ENCODE data around the gene TRMT2A. TPM values are rescaled to one million over a fixed set of nuclear protein-coding genes. Genes with fewer than 3 reads are reported as not detected.
A peak's percentile ranks its signal among the peaks of the same experiment; 100 is the strongest.

Gene TRMT2A
- total RNA-seq, 1 donor from 2014 or later = 31.8 TPM

DNA sequence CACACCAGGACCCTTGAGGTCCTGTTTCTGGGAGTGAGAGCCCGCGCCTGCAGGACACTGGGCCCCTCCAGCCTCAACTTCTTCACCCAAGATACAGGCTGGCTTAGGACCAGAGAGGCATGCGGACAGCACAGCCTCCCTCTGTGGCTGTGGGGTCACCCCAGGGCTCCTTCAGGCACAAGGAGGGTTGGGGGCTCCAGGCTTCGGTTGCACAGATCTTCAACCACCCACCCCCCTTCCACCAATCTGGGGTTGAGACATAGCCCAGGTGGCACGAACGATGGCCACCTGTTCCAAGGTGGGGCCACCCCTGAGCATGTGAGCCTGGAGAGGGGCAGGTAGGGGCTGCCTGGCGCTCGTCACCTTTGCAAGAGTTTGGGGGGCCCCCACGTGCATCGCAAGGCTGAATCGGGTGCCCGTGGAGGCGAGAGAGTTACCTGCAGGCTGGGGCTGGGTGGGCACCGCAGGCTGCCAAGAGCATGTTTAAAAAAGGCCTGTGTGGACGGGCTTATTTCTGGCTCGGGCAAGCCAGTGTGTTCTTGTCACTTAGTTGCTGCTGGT is 15.7 kb upstream of the TRMT2A start:
- no peak for ATAC-seq

- peak; percentile 3 for ATAC-seq
Measured at GRCh38 chr22:20131859-20132685, 15.0 kb upstream of the TRMT2A start.

GRCh38 chr22:20131597-20131858 is 14.5 kb upstream of the TRMT2A start, which contains the start of gene ZDHHC8:
Gene ZDHHC8 (plus strand): TSS chr22:20131804. CDS start chr22:20131948, 144 bp downstream.
- peak; percentile 17 for ATAC-seq

- ATAC-seq = peak; percentile 53
Measured at GRCh38 chr22:20130731-20131596, 13.9 kb upstream of the TRMT2A start.

GRCh38 chr22:20130319-20130718 is 13.3 kb upstream of the TRMT2A start:
- ATAC-seq = peak; percentile 4

DNA sequence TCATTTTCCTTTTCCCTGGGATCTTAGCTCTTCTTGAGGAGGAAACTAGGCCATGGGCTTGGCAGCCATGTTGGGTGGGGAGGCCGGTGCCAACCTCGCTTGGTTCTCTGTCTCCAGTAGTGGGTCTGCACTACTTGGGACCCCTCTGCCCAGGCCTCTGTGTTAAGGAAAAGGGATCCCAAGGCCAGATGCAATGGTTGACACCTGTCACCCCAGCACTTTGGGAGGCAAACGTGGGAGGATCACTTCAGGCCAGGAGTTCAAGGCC is 12.7 kb upstream of the TRMT2A start:
- ATAC-seq = no peak

DNA sequence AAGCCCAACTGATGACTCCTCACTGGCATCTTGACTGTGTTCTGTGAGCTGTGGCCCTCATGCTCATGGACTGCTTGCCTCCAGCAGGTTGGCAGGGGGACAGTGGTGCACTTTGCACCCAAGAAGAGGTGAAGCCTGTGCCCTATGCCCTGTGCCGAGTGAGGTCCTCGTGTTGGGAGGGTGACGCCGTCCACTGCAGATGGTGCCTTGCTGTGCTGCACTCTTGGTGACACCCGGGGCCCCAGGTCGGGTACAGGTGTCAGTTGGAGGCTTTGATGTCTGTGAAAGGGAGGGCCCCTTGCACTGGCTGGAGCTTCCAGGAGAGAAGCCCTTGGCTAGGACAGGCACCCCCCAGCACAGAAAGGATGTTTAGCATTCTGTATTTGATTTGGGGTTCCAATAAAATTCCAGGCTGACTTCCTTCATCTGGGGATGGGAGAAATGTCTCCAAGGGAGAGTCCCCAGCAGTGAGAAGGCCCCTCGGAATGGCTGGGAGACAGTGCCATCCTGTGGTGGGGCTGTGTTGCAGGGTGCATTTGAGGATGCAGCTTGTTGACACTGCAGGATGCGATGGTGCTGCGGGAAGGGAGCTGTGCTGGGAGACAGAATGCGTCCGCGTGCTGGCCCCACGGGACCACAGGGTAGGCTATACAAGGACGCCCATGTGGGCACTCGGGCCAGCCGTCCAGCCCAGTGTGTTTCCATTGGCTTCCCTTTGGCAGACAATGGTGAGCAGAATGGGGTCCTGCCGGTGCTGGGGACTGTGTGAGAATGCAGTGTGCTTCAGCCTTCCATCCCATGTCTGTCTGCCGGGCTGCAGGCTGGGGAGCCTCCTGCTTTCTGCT is 12.1 kb upstream of the TRMT2A start:
- ATAC-seq = peak; percentile 31

DNA sequence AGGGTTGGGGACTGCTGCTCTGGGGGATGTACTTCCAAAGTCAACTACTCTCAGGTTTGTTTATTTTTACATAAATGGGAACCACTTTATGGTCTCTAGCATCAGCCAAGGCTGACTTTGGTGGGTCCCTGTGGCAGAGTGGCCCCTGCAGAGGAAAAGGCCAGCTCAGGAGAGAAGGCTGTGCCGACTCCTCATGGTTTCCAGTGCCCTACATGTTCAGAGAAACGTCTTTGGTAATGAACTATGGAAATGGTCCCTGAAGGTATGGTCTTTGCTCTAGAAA is 11.5 kb upstream of the TRMT2A start:
- no peak for ATAC-seq

DNA sequence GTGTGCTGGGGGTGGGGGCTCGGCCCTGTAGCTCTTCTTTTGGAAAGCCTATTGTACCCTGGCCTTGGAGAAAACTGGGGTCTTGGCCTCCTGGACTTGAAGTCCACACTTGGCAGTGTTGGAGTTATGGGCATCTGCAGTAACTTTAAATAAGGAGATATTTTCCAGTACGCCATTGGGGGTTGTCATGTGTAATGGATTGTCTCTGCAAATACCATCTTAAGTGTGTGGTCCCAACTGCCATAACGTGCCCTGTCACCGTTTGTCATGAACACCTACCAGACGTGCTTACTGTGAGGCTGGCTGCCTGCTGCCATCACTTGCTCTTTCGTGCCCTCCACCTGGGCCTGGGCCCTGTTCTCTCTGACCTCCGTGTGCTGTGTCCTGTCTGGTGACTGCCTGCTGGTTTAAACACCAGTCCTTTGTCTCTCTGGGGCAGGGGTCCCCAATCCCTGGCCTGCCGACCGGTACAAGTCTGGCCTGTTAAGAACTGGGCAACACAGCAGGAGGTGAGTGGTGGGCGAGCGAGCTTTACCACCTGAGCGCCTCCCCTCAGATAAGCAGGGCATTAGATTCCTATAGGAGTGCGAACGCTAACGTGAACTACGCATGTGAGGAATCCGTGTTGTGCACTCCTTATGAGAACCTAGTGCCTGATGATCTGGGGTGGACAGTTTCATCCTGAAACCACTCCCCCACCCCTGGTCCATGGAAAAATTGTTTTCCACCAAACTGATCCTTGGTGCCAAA is 11.0 kb upstream of the TRMT2A start:
- ATAC-seq = no peak

GRCh38 chr22:20127318-20127868 is 10.4 kb upstream of the TRMT2A start:
- no peak for ATAC-seq

GRCh38 chr22:20126284-20127029 is 9.4 kb upstream of the TRMT2A start:
- ATAC-seq = no peak

GRCh38 chr22:20125201-20126174 is 8.5 kb upstream of the TRMT2A start:
- no peak for ATAC-seq

GRCh38 chr22:20124083-20124787 is 7.2 kb upstream of the TRMT2A start:
- ATAC-seq = no peak

GRCh38 chr22:20123366-20124082 is 6.5 kb upstream of the TRMT2A start:
- no peak for ATAC-seq

GRCh38 chr22:20121856-20122415 is 4.9 kb upstream of the TRMT2A start:
- no peak for ATAC-seq

DNA sequence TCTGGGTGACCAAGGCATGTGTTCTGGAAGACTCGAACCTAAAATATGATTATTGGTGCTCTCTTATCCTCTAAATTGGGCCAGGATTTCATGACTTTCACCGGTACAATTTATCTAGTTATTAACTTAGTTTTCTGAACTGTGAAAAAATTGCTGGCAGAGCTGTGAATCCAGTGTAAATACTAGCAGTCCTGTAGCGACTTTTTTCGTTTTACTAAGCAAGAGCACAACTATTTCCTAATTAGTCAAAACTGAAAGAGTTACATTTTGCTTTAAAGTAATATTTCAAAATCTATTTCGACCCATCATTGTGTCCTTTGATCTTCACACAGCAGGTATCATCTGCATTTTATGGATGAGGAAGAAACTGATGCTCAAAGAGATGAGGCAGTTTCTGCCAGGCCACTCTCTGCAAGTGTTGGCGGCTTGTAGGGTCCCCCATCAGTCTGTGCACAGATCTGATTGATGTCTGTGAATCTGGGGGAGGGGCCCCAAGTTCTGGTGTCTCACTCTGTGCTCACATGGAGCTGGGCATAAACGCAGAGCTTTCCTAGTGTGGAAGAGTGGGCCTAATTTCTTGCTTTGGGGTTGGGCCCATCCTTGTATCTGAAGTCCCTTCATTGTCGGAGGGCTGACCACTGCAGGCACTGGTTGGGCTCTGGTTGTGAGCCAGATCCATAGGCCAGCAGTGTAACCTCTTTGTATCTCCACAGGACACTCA is 1.4 kb upstream of the TRMT2A start:
- ATAC-seq = no peak

- peak; percentile 0 for ATAC-seq
Measured at GRCh38 chr22:20117633-20118299, 740 bp upstream of the TRMT2A start.

All from esophagus mucosa (tissue), 1 donor.